ENCODE data around the gene NFYC.
"Not testable (repeated sequence)": the region's sequence is repeated elsewhere in the genome, so short reads cannot be mapped to it uniquely, and the experiment has no call there.

Gene NFYC

DNA sequence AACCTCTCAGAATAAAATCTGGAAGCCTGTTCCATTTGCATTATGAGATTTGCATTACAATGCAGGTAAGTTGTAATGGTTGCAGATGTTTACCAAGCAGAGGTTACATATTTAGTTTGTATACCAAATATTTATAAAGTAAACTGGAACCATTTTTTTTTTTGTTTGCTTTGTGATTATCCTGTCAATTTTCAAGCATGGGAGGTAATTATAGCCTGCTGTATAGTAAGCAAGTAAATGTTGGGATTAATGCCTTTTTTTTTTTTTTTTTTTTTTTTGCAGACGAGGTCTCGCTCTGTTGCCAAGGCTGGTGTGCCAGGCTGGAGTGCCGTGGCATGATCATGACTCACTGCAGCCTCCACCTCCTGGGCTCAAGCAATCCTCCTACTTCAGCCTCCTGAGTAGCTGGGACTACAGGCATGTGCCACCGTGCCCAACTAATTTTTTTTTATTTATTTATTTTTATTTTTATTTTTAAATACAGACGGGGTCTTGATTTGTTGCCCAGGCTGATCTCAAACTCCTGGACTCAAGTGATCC lies 21.0 kb downstream of the NFYC start:
- TF ChIP-seq SPI1 (IDR thresholded peaks at IDR 0.05; ENCODE audit: low read depth, low read length) (no peak), POLR2A (IDR thresholded peaks at IDR 0.05; ENCODE audit: low read depth, low read length) (no peak), TAF1 (IDR thresholded peaks at IDR 0.05; ENCODE audit: low read depth, low read length) (no peak), POU2F2 (IDR thresholded peaks at IDR 0.05; ENCODE audit: low read depth, low read length) (no peak), PAX5 (IDR thresholded peaks at IDR 0.05; ENCODE audit: insufficient read depth, low read length, severe bottlenecking) (no peak), POLR2AphosphoS5 (IDR thresholded peaks at IDR 0.05; ENCODE audit: low read depth, low read length) (no peak)
- DNase-seq (ENCODE audit: insufficient read length, low spot score), result no peak
- FAIRE-seq, result no peak

GRCh38 chr1:40712997-40713396 lies 21.5 kb downstream of the NFYC start:
- no peak for DNase-seq (ENCODE audit: insufficient read length, low spot score)
- FAIRE-seq, result no peak
- TF ChIP-seq PAX5 (IDR thresholded peaks at IDR 0.05; ENCODE audit: insufficient read depth, low read length, severe bottlenecking), result no peak
- no peak for TF ChIP-seq TAF1 (IDR thresholded peaks at IDR 0.05; ENCODE audit: low read depth, low read length)
- TF ChIP-seq POU2F2 (IDR thresholded peaks at IDR 0.05; ENCODE audit: low read depth, low read length), result no peak
- TF ChIP-seq POLR2AphosphoS5 (IDR thresholded peaks at IDR 0.05; ENCODE audit: low read depth, low read length), result no peak
- TF ChIP-seq SPI1 (IDR thresholded peaks at IDR 0.05; ENCODE audit: low read depth, low read length), result peak; percentile 76
- no peak for TF ChIP-seq POLR2A (IDR thresholded peaks at IDR 0.05; ENCODE audit: low read depth, low read length)

DNA sequence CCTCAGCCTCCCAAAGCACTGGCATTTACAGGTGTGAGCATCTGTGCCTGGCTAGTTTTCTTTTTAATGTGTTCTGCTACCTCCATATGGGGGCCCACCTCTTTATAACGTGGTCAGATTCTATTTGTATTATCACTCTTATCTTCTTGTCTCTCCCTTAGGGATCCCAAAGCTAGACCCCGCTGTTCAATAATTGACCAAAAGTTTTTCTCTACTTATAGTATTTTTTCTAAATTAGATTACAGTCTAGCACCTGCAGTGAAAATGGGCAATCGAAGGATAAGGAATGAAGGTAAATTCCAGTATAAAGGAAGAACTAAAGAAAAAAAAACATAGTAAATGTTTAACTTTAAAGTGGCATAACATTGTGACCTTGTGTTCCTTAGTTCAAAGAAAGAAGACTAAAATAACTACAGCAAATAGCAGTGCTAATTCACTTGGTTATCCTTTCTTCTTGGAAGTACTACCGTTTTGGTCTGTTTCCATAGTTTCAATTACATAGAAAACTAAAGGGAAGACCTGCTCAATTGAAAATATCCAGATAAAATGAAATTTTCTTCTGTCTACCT lies 24.1 kb downstream of the NFYC start:
- DNase-seq (ENCODE audit: insufficient read length, low spot score), result no peak
- no peak for FAIRE-seq
- TF ChIP-seq POU2F2 (IDR thresholded peaks at IDR 0.05; ENCODE audit: low read depth, low read length), result no peak

- DNase-seq (ENCODE audit: insufficient read length, low spot score) (no peak), FAIRE-seq (no peak)
- TF ChIP-seq POU2F2 (IDR thresholded peaks at IDR 0.05; ENCODE audit: low read depth, low read length) (no peak), TAF1 (IDR thresholded peaks at IDR 0.05; ENCODE audit: low read depth, low read length) (no peak), PAX5 (IDR thresholded peaks at IDR 0.05; ENCODE audit: insufficient read depth, low read length, severe bottlenecking) (no peak), POLR2AphosphoS5 (IDR thresholded peaks at IDR 0.05; ENCODE audit: low read depth, low read length) (no peak), POLR2A (IDR thresholded peaks at IDR 0.05; ENCODE audit: low read depth, low read length) (no peak), SPI1 (IDR thresholded peaks at IDR 0.05; ENCODE audit: low read depth, low read length) (no peak)
These were observed 25.6 kb downstream of the NFYC start for GRCh38 chr1:40717065-40717464.

DNA sequence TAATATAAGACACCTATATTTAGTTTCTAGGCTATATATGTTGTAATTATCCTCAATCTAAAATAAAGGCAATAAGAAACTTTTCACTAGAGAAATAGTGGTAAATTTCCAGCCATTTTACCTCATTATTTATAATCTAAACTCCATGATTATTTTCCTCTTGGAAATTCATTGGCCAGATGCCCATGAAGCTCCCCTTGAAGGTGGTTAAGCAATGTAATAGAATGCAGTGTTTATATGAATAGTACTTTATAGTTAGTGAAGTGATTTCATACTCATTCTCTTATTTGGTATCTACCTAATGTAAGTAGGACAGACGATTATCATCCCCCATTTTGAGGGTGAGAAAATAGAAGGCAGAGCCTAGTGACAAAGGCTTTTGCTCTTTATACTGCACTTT lies 26.5 kb downstream of the NFYC start:
- no peak for DNase-seq (ENCODE audit: insufficient read length, low spot score)
- no peak for TF ChIP-seq POU2F2 (IDR thresholded peaks at IDR 0.05; ENCODE audit: low read depth, low read length)
- TF ChIP-seq SPI1 (IDR thresholded peaks at IDR 0.05; ENCODE audit: low read depth, low read length), result no peak
- TF ChIP-seq TAF1 (IDR thresholded peaks at IDR 0.05; ENCODE audit: low read depth, low read length), result no peak
- no peak for TF ChIP-seq POLR2AphosphoS5 (IDR thresholded peaks at IDR 0.05; ENCODE audit: low read depth, low read length)
- no peak for TF ChIP-seq POLR2A (IDR thresholded peaks at IDR 0.05; ENCODE audit: low read depth, low read length)
- TF ChIP-seq PAX5 (IDR thresholded peaks at IDR 0.05; ENCODE audit: insufficient read depth, low read length, severe bottlenecking), result no peak
- no peak for FAIRE-seq

DNA sequence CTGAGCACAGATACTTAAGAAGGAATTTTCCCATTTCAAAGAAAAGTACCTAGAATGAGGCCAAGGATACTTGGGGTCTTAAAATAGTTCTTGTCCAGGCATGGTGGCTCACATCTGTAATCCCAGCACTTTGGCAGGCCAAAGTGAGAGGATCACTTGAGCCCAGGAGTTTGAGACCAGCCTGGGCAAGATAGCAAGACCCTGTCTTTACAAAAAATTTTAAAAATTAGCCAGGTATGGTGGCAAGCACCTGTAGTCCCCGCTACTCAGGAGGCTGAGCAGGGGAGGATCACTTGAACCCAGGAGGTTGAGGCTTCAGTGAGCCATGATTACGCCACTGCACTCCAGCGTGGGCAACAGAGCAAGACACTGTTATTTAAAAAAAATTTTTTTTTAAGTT lies 29.0 kb downstream of the NFYC start:
- no peak for TF ChIP-seq SPI1 (IDR thresholded peaks at IDR 0.05; ENCODE audit: low read depth, low read length)
- no peak for TF ChIP-seq TAF1 (IDR thresholded peaks at IDR 0.05; ENCODE audit: low read depth, low read length)
- TF ChIP-seq POLR2A (IDR thresholded peaks at IDR 0.05; ENCODE audit: low read depth, low read length), result no peak
- no peak for TF ChIP-seq POLR2AphosphoS5 (IDR thresholded peaks at IDR 0.05; ENCODE audit: low read depth, low read length)
- TF ChIP-seq PAX5 (IDR thresholded peaks at IDR 0.05; ENCODE audit: insufficient read depth, low read length, severe bottlenecking), result no peak
- no peak for TF ChIP-seq POU2F2 (IDR thresholded peaks at IDR 0.05; ENCODE audit: low read depth, low read length)
- no peak for DNase-seq (ENCODE audit: insufficient read length, low spot score)
- no peak for FAIRE-seq

DNA sequence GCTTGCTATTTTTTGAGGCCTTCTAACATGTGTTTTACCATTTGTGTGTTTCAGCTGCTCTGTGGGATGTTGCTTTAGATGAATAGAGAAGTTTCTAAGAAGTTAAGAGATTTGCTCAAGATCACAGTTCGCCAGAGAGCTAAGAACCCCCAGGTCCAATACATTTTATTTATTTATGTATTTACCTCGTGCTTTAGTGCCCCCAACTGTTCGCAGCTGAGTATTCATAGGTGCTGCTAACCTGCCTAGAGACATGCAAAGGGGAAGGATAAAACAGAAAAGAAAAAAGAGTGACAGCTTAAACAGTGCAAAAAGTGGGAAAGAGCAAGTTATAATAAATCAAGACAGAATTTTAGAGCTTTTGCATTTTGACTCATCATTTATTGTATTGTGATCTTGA lies 31.1 kb downstream of the NFYC start:
- TF ChIP-seq PAX5 (IDR thresholded peaks at IDR 0.05; ENCODE audit: insufficient read depth, low read length, severe bottlenecking), result no peak

GRCh38 chr1:40723196-40723955 lies 31.9 kb downstream of the NFYC start:
- TF ChIP-seq POU2F2 (IDR thresholded peaks at IDR 0.05; ENCODE audit: low read depth, low read length), result no peak
- no peak for TF ChIP-seq POLR2A (IDR thresholded peaks at IDR 0.05; ENCODE audit: low read depth, low read length)
- no peak for TF ChIP-seq POLR2AphosphoS5 (IDR thresholded peaks at IDR 0.05; ENCODE audit: low read depth, low read length)
- no peak for TF ChIP-seq SPI1 (IDR thresholded peaks at IDR 0.05; ENCODE audit: low read depth, low read length)
- no peak for TF ChIP-seq TAF1 (IDR thresholded peaks at IDR 0.05; ENCODE audit: low read depth, low read length)
- no peak for TF ChIP-seq PAX5 (IDR thresholded peaks at IDR 0.05; ENCODE audit: insufficient read depth, low read length, severe bottlenecking)
- no peak for FAIRE-seq
- no peak for DNase-seq (ENCODE audit: insufficient read length, low spot score)

More for the DNA sequence above, 31.1 kb downstream of the NFYC start:
- FAIRE-seq (no peak), DNase-seq (ENCODE audit: insufficient read length, low spot score) (no peak)

GRCh38 chr1:40727662-40728061 lies 36.2 kb downstream of the NFYC start:
- FAIRE-seq; DNase-seq (ENCODE audit: insufficient read length, low spot score): not testable (repeated sequence)

DNA sequence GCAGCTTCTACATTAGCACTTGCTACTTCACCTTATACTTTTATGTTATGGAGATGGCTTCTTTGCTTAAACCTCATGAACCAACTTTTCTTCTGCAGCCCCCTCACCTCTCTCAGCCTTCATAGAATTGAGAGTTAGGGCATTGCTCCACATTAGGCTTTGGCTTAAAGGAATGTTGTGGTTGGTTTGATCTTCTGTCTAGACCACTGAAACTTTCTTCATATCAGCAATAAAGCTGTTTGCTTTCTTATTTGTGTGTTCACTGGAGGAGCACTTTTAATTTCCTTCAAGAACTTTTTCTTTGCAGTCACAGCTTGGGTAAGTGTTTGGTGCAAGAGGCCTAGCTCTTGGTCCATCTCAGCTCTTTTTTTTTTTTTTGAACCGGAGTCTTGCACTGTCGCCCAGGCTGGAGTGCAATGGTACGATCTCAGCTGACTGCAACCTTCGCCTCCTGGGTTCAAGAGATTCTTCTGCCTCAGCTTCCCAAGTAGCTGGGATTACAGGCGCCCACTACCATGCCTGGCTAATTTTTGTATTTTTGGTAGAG lies 37.9 kb downstream of the NFYC start:
- not testable (repeated sequence) for FAIRE-seq; DNase-seq (ENCODE audit: insufficient read length, low spot score)
